SK-N-SH (cell line): ENCODE measurements around the gene CACNA2D1.

Experiments
- CHD2 ChIP-seq: fragments of 150-350 bp; IDR thresholded peaks from 2 replicates; pipeline ENCODE4 v1.6.1; 2018; ENCODE audit warnings: low read length; ENCODE audit not compliant: partially characterized antibody
- EP300 ChIP-seq, 2 experiments: IDR thresholded peaks; 2 replicates each; pipeline versions ENCODE4 v1.4.0 to v1.6.1; 2012; ENCODE audit warnings: borderline replicate concordance in 1 of 2, low read depth in 1 of 2, low read length in 1 of 2
- EZH2phosphoT487 ChIP-seq: fragments of 200-600 bp; sonication (generic); IDR thresholded peaks from 2 replicates; pipeline ENCODE4 v1.6.1; 2017; ENCODE audit warnings: low read depth, mixed run types, mild to moderate bottlenecking, antibody characterized with exemption, moderate library complexity, borderline replicate concordance
- FOXM1 ChIP-seq: IDR thresholded peaks from 2 replicates; pipeline ENCODE4 v1.4.0; 2012; ENCODE audit warnings: low read depth, mild to moderate bottlenecking
- NFIC ChIP-seq: IDR thresholded peaks from 2 replicates; pipeline ENCODE4 v1.4.0; 2012; ENCODE audit warnings: borderline replicate concordance
- NRF1 ChIP-seq: IDR thresholded peaks from 2 replicates; pipeline ENCODE4 v1.6.1; 2012; ENCODE audit warnings: low read depth, mild to moderate bottlenecking, low read length
- POLR2AphosphoS5 ChIP-seq: IDR thresholded peaks from 2 replicates; pipeline ENCODE4 v1.6.1; 2012; ENCODE audit warnings: low read depth, low read length
- RCOR1 ChIP-seq: fragments of 150-350 bp; IDR thresholded peaks from 2 replicates; pipeline ENCODE4 v1.6.1; 2017; ENCODE audit warnings: antibody characterized with exemption, low read length
- REST ChIP-seq: IDR thresholded peaks from 2 replicates; pipeline ENCODE4 v1.6.1; 2012; ENCODE audit warnings: mild to moderate bottlenecking, low read depth, low read length, moderate library complexity
- RFX5 ChIP-seq: IDR thresholded peaks from 2 replicates; pipeline ENCODE4 v1.6.1; 2012; ENCODE audit warnings: mild to moderate bottlenecking, improper control_type of control experiment, low read length
- SIN3A ChIP-seq: IDR thresholded peaks from 2 replicates; pipeline ENCODE4 v1.6.1; 2012; ENCODE audit warnings: low read depth, mild to moderate bottlenecking, low read length, moderate library complexity, borderline replicate concordance
- YY1 ChIP-seq: IDR thresholded peaks from 2 replicates; pipeline ENCODE4 v1.4.0; 2012; ENCODE audit warnings: low read depth, mild to moderate bottlenecking
- TF ChIP-seq, protein P1 (sequence below): fragments of 200-600 bp; sonication (generic); IDR thresholded peaks from 2 replicates; pipeline ENCODE4 v1.6.1; 2017; ENCODE audit warnings: antibody characterized with exemption, mild to moderate bottlenecking, moderate library complexity

GRCh38 chr7:82167558-82168314 lies 275.8 kb downstream of the CACNA2D1 start:
- no peak for TF ChIP-seq RFX5
- no peak for TF ChIP-seq CHD2
- TF ChIP-seq REST: no peak
- TF ChIP-seq NFIC: no peak
- TF ChIP-seq, protein P1, sequence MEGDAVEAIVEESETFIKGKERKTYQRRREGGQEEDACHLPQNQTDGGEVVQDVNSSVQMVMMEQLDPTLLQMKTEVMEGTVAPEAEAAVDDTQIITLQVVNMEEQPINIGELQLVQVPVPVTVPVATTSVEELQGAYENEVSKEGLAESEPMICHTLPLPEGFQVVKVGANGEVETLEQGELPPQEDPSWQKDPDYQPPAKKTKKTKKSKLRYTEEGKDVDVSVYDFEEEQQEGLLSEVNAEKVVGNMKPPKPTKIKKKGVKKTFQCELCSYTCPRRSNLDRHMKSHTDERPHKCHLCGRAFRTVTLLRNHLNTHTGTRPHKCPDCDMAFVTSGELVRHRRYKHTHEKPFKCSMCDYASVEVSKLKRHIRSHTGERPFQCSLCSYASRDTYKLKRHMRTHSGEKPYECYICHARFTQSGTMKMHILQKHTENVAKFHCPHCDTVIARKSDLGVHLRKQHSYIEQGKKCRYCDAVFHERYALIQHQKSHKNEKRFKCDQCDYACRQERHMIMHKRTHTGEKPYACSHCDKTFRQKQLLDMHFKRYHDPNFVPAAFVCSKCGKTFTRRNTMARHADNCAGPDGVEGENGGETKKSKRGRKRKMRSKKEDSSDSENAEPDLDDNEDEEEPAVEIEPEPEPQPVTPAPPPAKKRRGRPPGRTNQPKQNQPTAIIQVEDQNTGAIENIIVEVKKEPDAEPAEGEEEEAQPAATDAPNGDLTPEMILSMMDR: no peak
- no peak for TF ChIP-seq SIN3A
- TF ChIP-seq YY1: no peak
- TF ChIP-seq NRF1: no peak
- no peak for TF ChIP-seq FOXM1
- TF ChIP-seq EP300 (IDR thresholded peaks at IDR 0.05; ENCODE audit: borderline replicate concordance in 1 of 2, low read depth in 1 of 2, low read length in 1 of 2): no peak
- TF ChIP-seq POLR2AphosphoS5: no peak
- TF ChIP-seq EZH2phosphoT487: no peak
- TF ChIP-seq RCOR1: no peak
